ENCODE data around the gene GPR55.

GPR55 gene

GRCh38 chr2:230935130-230935430 lies 10.0 kb upstream of the GPR55 start:
- no peak for DNase-seq (ENCODE audit: low read depth in 2 of 2, low spot score in 1 of 2)

DNA sequence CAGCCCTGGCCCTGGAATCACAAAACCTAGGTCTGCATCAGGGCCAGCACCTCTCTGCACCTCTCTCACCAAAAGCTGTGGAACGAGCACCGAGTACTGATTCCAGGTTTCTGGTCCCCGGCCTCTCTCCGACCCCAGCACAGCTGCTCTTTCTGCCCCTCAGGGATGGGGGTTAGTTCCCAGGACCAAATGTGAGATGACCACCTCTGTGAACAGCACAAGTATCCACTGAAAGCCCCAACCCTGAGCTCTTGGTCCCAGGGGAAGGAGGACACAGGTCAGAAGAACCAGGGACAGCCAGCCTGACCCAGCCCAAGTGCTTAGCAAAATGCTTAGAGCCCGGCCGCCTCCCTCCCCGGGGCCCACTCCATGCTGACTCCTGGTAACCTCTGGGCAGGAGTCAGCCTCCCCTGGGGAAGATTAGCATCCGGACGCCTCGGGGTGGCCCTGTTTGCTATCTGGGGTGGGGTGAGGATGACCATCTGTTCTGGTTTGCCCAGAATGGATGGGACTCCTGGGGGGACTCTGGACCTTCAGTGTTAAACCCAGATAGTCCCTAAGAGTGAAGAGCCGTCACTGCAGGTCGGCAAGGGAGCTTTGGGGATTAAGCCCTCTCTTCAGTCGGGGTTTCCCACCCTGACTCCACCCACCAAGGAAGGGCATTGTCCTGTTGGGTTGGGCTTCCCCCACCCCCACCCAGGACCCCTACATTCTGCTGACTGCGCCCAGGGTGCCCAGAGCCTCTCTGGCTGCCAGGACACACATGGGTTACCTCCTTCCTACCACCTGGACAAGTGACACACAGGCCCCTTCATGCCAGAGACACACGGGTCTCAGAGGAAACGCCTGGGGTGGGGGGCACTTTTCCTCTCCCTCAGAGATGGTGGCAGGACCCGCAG lies 9.4 kb upstream of the GPR55 start:
- DNase-seq (ENCODE audit: low read depth in 2 of 2, low spot score in 1 of 2), result no peak

- no peak for DNase-seq (ENCODE audit: low read depth in 2 of 2, low spot score in 1 of 2)
These were observed 8.6 kb upstream of the GPR55 start for GRCh38 chr2:230933521-230934180.

GRCh38 chr2:230932556-230933511 lies 7.8 kb upstream of the GPR55 start:
- DNase-seq (ENCODE audit: low read depth in 2 of 2, low spot score in 1 of 2), result no peak

DNA sequence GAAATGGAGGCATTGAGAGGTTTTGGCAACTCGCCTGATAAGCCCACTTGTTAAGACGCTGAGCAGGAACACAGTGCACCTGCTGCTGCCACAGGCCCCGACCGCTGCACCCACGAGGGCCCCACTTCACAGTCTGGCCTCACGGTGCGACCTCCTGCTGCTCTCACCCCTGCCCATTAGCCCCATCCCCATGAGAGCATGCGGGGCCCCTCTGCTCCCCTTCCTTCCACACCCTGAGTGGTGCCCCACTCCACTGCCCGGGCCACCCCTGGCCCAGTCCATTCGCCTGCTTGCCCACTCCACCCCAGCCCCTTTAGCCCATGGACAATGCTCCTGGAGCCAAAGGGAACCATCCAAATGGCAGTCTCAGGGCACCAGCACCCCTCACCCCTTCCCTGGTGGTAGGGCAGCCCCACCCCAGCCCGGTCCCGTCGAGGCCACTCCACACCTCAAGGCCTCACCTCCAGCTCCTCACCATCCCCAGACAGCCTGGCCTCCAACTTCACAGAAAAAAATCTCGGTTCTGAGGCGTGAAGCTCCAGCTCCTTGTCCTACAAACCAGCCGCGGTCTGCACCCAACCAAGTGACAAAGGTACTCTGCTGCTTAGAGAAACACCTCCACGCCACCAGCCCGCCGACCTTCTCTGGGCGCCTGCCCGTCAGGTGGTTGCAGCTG lies 6.7 kb upstream of the GPR55 start:
- DNase-seq (ENCODE audit: low read depth in 2 of 2, low spot score in 1 of 2), result no peak

DNA sequence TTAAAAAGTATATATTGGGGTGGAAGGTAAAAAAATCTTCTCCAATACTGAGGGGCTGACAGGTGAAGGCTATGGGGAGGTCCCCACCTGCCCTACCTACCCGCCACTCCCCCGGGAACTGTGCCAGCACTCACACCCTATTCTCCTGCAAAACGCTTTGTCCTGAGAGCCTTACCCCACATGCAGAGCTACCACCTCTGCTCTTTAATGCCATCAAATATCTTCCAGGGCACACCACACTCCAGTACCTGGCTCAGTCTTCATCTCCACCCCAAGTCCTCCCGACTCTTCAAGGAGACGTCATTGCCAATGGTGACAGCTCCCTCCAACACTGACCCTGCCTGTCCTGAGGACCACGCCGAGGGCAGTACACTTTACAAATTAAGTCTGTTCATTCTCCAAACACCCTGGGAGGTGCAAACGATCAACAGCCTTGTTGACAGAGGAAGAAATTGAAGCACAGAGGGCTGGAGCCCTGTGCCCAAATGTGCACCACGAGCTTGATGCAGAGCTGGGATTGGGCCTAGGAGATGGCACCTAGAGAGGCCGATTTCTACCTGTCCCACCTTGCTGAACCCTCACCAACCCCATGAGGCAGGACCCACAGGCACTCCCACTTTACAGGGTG lies 6.0 kb upstream of the GPR55 start:
- DNase-seq (ENCODE audit: low read depth in 2 of 2, low spot score in 1 of 2), result no peak

- no peak for DNase-seq (ENCODE audit: low read depth in 2 of 2, low spot score in 1 of 2)
These were observed 5.2 kb upstream of the GPR55 start for GRCh38 chr2:230930149-230930780.

- no peak for DNase-seq (ENCODE audit: low read depth in 2 of 2, low spot score in 1 of 2)
These were observed 4.5 kb upstream of the GPR55 start for GRCh38 chr2:230929381-230930148.

- no peak for DNase-seq (ENCODE audit: low read depth in 2 of 2, low spot score in 1 of 2)
These were observed 3.8 kb upstream of the GPR55 start for GRCh38 chr2:230928701-230929380.

GRCh38 chr2:230927711-230928341 lies 2.8 kb upstream of the GPR55 start:
- no peak for DNase-seq (ENCODE audit: low read depth in 2 of 2, low spot score in 1 of 2)

GRCh38 chr2:230925879-230926765 lies 1.1 kb upstream of the GPR55 start:
- DNase-seq (ENCODE audit: low read depth in 2 of 2, low spot score in 1 of 2), result no peak

DNA sequence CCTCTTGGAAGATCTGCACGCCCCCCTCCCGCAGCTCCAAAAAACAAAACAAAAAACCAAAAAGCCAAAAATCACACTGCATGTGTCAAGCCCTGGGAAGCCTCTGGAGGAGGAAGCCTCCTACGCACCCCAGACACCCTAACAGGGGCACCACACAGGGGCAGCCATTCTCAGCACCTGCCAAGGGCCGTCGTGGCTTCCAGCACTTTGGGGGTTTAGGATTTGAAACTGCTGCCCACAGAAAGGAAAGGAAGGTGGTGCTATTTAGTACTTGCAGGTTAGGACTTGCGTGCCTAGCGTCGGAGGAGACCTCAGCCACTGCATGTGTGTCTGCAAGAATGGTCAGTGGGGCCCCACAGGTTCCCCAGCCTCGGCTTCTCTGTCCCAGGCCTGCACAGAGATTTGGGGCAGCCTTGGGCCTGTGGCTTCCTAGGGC lies 419 bp upstream of the GPR55 start:
- DNase-seq (ENCODE audit: low read depth in 2 of 2, low spot score in 1 of 2), result no peak

GRCh38 chr2:230924092-230924469 lies 961 bp downstream of the GPR55 start:
- DNase-seq (ENCODE audit: low read depth in 2 of 2, low spot score in 1 of 2), result no peak

GRCh38 chr2:230922951-230923717 lies 1.9 kb downstream of the GPR55 start:
- no peak for DNase-seq (ENCODE audit: low read depth in 2 of 2, low spot score in 1 of 2)

GRCh38 chr2:230921806-230922595 lies 3.0 kb downstream of the GPR55 start:
- DNase-seq (ENCODE audit: low read depth in 2 of 2, low spot score in 1 of 2), result no peak

DNA sequence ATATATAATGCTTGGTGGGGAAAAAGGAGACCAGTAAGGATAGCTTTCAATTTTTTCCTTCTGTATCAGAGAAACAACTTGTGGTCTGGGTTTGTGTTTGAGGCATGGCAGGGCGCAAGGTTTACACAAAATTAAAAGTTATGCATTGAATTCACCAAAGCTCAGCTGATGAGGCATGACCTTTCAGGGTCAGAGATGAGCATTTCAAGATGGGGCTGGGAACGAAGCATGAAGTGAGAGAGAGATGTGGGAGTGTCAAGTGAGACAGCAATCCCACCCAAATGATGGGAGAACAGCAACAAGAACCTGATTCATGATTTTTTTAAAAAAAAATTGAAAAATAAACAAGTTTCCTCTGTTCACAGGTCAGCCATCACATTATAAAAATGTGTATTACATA lies 4.9 kb downstream of the GPR55 start:
- DNase-seq (ENCODE audit: low read depth in 2 of 2, low spot score in 1 of 2), result no peak

All from stimulated activated CD8-positive, alpha-beta memory T cell treated with anti-CD3 and anti-CD28 coated beads, Interleukin-4, amount 100 ng/mL, for 4 hours (primary cell).